GM12878 (cell line): ENCODE results near the gene ZNF101. TPM values are rescaled to one million over a fixed set of nuclear protein-coding genes. Genes with fewer than 3 reads are reported as not detected.

Experiments
- CUX1 ChIP-seq: IDR thresholded peaks from 2 replicates; pipeline ENCODE4 v1.6.1; 2012; ENCODE audit warnings: improper control_type of control experiment, low read depth, low read length; ENCODE audit not compliant: insufficient replicate concordance
- EP300 ChIP-seq, 2 experiments: fragments of 150-350 bp in 1 of 2; IDR thresholded peaks; 2 replicates each; pipeline ENCODE4 v1.6.1; 2011 to 2012; ENCODE audit warnings: low read depth in 2 of 2, low read length in 2 of 2, borderline replicate concordance in 1 of 2, improper control_type of control experiment in 1 of 2, inconsistent platforms in 1 of 2; ENCODE audit not compliant: control insufficient read depth in 1 of 2
- FOXM1 ChIP-seq: IDR thresholded peaks from 2 replicates; pipeline ENCODE4 v1.6.1; 2012; ENCODE audit warnings: low read depth, mild to moderate bottlenecking, inconsistent platforms, low read length, moderate library complexity
- KAT2A ChIP-seq: conservative IDR thresholded peaks from 2 replicates; pipeline ENCODE4 v1.6.1; 2011; ENCODE audit warnings: low read depth, low read length; ENCODE audit not compliant: control insufficient read depth
- LARP7 ChIP-seq: fragments of 450-650 bp; IDR thresholded peaks from 2 replicates; pipeline ENCODE4 v1.6.1; 2017; ENCODE audit warnings: mild to moderate bottlenecking
- MLLT1 ChIP-seq: fragments of 450-650 bp; IDR thresholded peaks from 2 replicates; pipeline ENCODE4 v1.6.1; 2016; ENCODE audit warnings: mild to moderate bottlenecking
- NFYA ChIP-seq: IDR thresholded peaks from 2 replicates; pipeline ENCODE4 v1.6.1; 2011; ENCODE audit warnings: low read depth, mild to moderate bottlenecking, low read length, improper control_type of control experiment, borderline replicate concordance
- NFYB ChIP-seq: IDR thresholded peaks from 2 replicates; pipeline ENCODE4 v1.6.1; 2011; ENCODE audit warnings: low read depth, mild to moderate bottlenecking, low read length, improper control_type of control experiment, moderate library complexity; ENCODE audit not compliant: insufficient read depth
- NR2F1 ChIP-seq: fragments of 450-650 bp; conservative IDR thresholded peaks from 2 replicates; pipeline ENCODE4 v1.6.1; 2017; ENCODE audit warnings: mild to moderate bottlenecking
- SKIL ChIP-seq: fragments of 450-650 bp; IDR thresholded peaks from 2 replicates; pipeline ENCODE4 v1.6.1; 2017; ENCODE audit warnings: mild to moderate bottlenecking, low read depth, inconsistent platforms; ENCODE audit not compliant: poor library complexity, severe bottlenecking
- TARDBP ChIP-seq: IDR thresholded peaks from 2 replicates; pipeline ENCODE4 v1.6.1; 2016; ENCODE audit warnings: borderline replicate concordance
- TBL1XR1 ChIP-seq: IDR thresholded peaks from 2 replicates; pipeline ENCODE4 v1.6.1; 2012; ENCODE audit warnings: low read depth, low read length, improper control_type of control experiment
- YY1 ChIP-seq: IDR thresholded peaks from 2 replicates; pipeline ENCODE4 v1.6.1; 2011; ENCODE audit warnings: low read depth, mild to moderate bottlenecking, low read length
- ZBTB40 ChIP-seq: fragments of 450-650 bp; IDR thresholded peaks from 2 replicates; pipeline ENCODE4 v1.6.1; 2016; ENCODE audit warnings: mild to moderate bottlenecking, moderate library complexity, borderline replicate concordance
- ZNF384 ChIP-seq: IDR thresholded peaks from 2 replicates; pipeline ENCODE4 v1.6.1; 2012; ENCODE audit warnings: low read depth, mild to moderate bottlenecking, low read length, improper control_type of control experiment, borderline replicate concordance
- polyA plus RNA-seq, 11 experiments: library from polyadenylated mRNA; depleted of rRNA in 4 of 11; unstranded in 6 of 11; stranded (reverse) in 5 of 11; fragments of >200 nt; fragmentation: Nextera tagmentation in 4 of 11; fragmentation: Illumina TruSeq in 1 of 11; extraction: Ambion mirVana in 4 of 11; extraction: Trizol in 1 of 11; gene quantifications; 1 replicate in 1 of 11; 2 replicates in 10 of 11; pipeline versions ENCODE4 v1.2.1 to v1.2.3, GENCODE V29; 2011 to 2016; ENCODE audit warnings: inconsistent platforms in 2 of 11, missing spikeins in 2 of 11, low read depth in 1 of 11
- total RNA-seq, 4 experiments: library from RNA; depleted of rRNA in 3 of 4; stranded (reverse); fragments of >200 nt in 3 of 4; fragmentation: Illumina TruSeq in 1 of 4; extraction: Trizol in 1 of 4; gene quantifications; 2 replicates each; pipeline versions ENCODE4 v1.2.1 to v1.2.3, GENCODE V29; 2013 to 2021

ZNF101 gene
- total and polyA plus RNA-seq, 10 of the 15 experiments (the other 5 are each of a cell fraction or from before 2014, with no cell fraction given): 15.2 to 40.5 (median 19.8) TPM

GRCh38 chr19:19663256-19664120, 5.2 kb upstream of the ZNF101 start, which contains the start of gene ATP13A1 (continued):
- TF ChIP-seq FOXM1: no peak
- peak; percentile 81 for TF ChIP-seq ZNF384
- no peak for TF ChIP-seq NFYA
- TF ChIP-seq KAT2A: no peak
- peak; percentile 68 for TF ChIP-seq NR2F1
- no peak for TF ChIP-seq TBL1XR1
- TF ChIP-seq SKIL: no peak
- peak; percentile 96 for TF ChIP-seq ZBTB40
- peak; percentile 100 for TF ChIP-seq LARP7
- no peak for TF ChIP-seq MLLT1
- peak; percentile 100 for TF ChIP-seq YY1
- TF ChIP-seq NFYB: no peak
- no peak for TF ChIP-seq EP300 (IDR thresholded peaks at IDR 0.05; ENCODE audit: borderline replicate concordance in 1 of 2, control insufficient read depth in 1 of 2, low read depth in 2 of 2, low read length in 2 of 2)
- TF ChIP-seq CUX1: no peak
- TF ChIP-seq TARDBP: no peak
